HG02870 (cell line): ENCODE results near the gene NFATC2.

Experiments used
- ATAC-seq: cut with Tn5 transposase; IDR thresholded peaks from one replicate; pipeline ENCODE4 v1.9.1; 2021; ENCODE audit warnings: mild to moderate bottlenecking, moderate library complexity; ENCODE audit not compliant: unreplicated experiment

Gene NFATC2

GRCh38 chr20:51419646-51420045 is 122.9 kb downstream of the NFATC2 start:
- no peak for ATAC-seq

GRCh38 chr20:51419231-51419630 is 123.3 kb downstream of the NFATC2 start:
- ATAC-seq: no peak

DNA sequence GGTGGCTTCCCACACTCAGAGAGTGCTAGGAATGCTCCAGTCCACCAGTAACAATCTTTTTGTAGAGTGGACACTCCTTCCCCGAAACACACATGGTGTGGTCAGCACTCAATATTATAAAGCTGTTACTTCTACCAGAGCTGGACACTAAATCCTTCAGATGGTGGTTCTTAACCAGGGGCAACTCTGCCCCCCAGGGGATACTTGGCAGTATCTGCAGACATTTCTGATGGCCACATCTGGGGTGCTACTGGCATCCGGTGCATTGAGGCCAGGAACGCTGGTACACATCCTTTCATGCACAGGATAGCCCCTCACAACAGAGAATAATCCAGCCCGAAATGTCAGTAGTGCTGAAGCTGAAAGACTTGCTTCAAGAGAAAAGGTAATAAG is 124.4 kb downstream of the NFATC2 start:
- ATAC-seq: no peak

GRCh38 chr20:51417250-51418136 is 125.0 kb downstream of the NFATC2 start:
- ATAC-seq: no peak

DNA sequence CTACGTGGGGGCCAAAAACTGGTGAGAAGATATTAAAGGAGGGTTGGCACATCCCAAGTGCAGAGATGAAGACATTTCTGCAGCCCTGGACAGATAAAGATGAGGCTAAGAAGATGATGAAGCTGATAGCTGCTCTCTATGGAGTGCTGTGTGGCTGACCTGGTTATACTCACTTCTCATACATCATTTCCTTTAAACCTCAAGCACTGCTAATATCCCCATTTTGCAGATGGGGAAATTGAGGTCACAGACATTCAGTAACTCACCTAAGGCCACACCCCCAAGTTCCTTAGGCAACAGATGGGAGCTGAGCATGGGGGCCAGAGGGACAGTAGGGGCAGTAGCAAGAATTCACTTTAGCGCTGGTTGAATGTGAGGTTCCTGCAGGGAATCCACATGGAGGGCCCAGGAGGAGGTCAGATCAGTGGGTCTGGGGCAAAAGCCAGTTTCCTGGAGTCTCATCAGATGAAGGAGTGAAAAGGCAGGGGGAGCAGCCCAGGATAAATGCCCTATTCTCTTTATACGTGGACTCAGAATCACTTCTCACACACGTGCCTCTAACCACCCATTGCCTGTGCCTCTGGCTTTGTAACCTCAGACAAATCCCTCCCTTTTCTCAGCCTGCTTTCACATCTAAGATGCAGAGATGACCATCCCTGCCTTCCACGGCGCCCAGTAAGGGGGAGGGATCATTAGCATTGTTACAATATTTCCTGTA is 125.8 kb downstream of the NFATC2 start:
- no peak for ATAC-seq

DNA sequence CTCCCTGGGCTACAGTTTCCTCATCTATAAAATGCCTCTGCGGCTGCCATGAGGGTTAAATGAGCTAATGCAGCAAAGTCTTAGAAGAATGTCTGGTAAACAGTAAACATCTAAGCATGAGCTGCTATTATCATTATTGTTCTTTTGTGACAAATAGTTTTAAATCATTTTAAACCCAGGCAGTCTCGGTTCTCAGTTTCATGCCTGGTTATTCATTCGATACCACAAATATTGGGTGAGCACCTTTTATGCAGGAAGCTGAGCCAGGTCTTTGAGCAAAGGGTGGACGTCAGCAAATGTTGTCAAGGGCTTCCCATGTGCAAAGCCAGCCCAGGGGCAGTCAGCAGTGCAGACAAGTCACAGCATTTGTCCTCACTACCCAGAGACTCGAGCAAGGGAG is 128.7 kb downstream of the NFATC2 start:
- no peak for ATAC-seq

DNA sequence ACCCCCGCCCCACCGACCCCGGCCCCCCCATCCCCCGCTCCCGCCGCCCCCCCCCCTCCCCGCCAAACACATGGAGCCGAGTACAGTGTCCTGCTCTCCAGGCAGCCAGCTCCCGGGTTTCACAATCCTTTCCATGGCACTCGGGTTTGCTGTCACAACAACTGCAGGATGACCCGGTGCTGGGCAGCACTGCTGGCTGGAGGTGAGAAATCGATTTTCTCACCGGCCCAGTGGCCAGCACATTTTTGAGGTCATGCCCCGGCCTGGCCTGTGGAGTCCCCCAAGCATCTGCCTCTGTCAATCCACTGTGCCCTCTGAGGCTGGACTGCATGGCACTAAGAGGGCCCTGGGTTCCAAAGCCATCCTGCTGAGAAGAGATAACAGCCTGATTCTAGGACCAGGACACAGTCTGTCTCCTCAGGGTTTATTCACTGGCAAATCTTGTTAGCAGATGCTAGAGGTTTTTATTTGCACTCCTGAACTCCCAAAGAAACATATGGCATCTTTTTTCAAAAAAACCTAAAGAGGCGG is 129.5 kb downstream of the NFATC2 start:
- ATAC-seq: no peak

- ATAC-seq: no peak
Measured at GRCh38 chr20:51412333-51412871, 130.1 kb downstream of the NFATC2 start.

- ATAC-seq: no peak
Measured at GRCh38 chr20:51411870-51412269, 130.6 kb downstream of the NFATC2 start.

- no peak for ATAC-seq
Measured at GRCh38 chr20:51410586-51411325, 131.8 kb downstream of the NFATC2 start.

- no peak for ATAC-seq
Measured at GRCh38 chr20:51409192-51409880, 133.2 kb downstream of the NFATC2 start.

GRCh38 chr20:51404297-51405060 is 138.0 kb downstream of the NFATC2 start:
- peak; percentile 79 for ATAC-seq

DNA sequence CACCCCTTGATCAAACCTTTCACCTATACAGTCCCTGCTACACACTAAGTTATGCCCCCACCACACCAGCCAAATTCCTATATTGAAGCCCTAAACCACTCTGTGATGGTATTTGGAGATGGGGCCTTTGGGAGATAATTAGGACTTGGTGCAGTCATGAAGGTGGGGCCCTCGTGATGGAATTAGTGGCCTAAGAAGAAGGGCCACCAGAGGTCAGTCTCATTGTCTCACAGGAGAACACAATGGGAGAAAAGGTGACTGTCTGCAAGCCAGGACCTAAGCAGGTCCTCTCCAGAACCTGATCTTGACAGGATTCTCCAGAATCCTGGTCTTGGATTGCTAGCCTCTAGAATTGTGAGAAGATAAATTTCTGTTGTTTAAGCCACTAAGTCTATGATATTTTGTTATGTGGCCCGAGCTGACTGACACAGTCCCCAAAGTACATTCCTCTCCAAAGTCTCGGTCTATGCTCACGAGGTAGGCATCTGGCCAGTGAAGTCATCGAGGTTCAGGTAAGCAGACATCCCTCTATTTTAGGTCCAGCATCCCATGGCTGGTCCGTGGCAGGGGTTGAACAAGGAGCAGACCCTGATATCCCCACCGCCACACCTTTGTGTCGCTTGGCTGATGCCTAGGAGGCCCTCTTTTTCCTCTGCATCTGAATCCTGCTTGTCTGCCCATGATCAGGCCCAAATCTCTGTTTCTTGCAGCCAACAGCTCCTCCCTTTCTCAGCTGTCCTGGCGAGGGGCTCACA is 138.9 kb downstream of the NFATC2 start:
- ATAC-seq: no peak

GRCh38 chr20:51402201-51402600 is 140.3 kb downstream of the NFATC2 start:
- no peak for ATAC-seq

DNA sequence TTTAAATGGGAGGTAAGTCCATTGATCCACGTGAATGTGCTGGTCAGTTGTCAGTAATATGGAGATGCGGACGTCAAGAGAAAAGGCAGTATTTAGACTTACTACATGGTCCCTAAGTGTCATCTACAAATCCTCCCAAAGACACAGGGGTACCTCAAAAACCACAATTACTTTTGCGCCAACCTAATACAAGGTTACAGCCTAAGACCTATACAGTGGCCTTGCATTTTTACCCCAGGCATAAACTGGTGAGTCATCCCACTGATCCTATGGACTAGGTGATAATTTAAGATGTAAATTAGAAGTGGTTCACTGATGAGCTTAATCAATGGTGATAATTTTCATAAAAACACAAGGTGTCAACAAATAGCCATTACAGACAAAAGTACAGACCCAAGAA is 141.0 kb downstream of the NFATC2 start:
- no peak for ATAC-seq

DNA sequence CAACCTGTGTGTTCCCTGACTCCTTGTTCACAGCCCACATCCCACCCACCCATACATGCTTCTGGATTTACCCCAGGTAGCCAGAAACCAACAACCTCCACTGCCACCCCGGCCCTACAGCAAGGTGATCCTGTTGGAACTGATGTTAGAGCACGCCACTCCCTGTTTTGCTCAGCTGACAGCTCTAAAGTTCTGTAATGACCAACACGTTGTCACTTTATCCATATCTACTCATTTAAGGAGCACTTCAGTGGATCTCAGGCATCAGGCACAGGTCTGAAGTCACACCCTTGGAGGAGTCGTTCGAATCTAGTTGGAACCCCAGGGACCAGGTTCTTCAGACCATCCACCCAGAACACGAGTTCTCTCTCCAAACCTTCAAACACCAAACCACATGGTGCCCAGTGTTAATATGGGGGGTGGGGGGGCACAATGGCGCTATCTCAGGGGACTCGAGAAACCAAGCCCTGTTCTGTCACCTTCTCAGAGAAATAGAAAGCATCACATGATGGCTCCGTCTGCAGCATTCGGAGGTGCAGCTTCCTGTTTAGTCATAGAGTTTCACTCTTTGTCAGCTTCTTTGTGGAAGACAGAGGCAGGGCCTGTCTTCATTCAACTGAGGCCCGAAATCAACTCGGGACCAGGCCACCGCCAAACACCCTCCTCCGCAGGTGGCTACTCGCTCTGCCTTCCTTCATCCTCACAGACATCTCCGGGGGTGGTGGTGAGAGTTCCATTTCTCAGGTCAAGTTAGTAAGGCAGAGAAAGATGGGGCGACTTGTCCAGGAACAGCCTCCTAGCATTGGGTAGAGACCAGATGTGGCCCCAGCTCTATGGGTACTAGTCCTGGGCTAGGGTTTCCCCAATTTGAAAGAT is 142.2 kb downstream of the NFATC2 start:
- ATAC-seq: peak; percentile 63

DNA sequence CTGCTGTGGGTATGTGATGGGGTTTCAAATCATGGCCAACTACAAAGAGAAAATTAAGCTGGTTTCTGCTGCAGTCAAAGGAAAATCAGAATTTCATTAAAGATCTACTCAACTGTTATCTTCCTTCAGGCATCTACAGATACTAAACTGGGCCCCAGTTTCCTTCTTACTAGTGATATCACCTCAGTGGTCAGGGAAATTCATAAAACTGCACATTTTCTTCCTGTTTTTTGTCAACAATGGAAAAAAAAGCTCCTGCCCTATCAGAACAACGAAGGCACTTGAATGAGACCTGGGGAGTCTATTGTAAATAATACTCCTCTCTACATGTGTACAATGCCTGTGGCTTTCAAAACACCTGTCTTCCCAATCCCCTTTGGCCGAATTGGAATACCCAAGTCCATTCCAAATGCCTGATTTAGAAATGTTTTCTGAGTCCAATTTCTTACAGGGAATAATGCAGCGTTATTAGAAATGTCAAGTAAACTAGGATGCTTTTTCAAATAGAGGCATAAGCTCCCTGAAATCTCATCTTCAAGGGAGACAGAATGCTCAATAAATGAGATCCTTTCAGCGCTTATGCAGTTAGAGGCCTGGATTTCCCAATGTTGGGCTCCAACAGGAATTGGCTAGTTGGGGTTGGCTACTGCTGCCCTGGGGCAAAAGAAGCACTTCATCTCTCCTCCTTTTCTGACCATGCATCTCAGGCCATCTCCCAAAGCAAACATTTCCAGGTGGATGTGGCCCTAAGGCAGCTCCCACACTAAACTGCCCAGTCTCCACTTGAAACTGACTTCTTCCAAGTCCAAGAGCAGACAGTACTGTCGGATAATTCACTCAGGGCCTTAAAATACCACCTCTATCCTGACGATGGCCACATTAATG is 143.3 kb downstream of the NFATC2 start:
- ATAC-seq: no peak
